GM12875 (cell line): ENCODE results near the gene NEDD9.

Source experiments
- H3K4me3 ChIP-seq: one replicate; pipeline ENCODE4 v1.5.1; 2011; ENCODE audit warnings: low read depth, low read length, control low read depth
- CTCF ChIP-seq: IDR thresholded peaks from 2 replicates; pipeline ENCODE4 v1.5.1; 2011; ENCODE audit warnings: low read depth, mild to moderate bottlenecking, control low read depth, inconsistent platforms, low read length, moderate library complexity, borderline replicate concordance; ENCODE audit not compliant: insufficient read depth

Gene NEDD9

GRCh38 chr6:11215773-11216172, 16.7 kb downstream of the NEDD9 start:
- no peak for TF ChIP-seq CTCF
- no peak overlapping the region for H3K4me3 ChIP-seq

- TF ChIP-seq CTCF = no peak
- no peak overlapping the region for H3K4me3 ChIP-seq
Measured at GRCh38 chr6:11214901-11215300, 17.6 kb downstream of the NEDD9 start.

GRCh38 chr6:11214084-11214833, 18.2 kb downstream of the NEDD9 start:
- no peak for TF ChIP-seq CTCF
- H3K4me3 ChIP-seq = no peak overlapping the region

GRCh38 chr6:11213422-11214021, 18.9 kb downstream of the NEDD9 start:
- no peak overlapping the region for H3K4me3 ChIP-seq
- TF ChIP-seq CTCF = no peak

GRCh38 chr6:11212664-11213063, 19.8 kb downstream of the NEDD9 start:
- no peak for TF ChIP-seq CTCF
- H3K4me3 ChIP-seq = no peak overlapping the region

GRCh38 chr6:11211254-11211653, 21.2 kb downstream of the NEDD9 start:
- no peak overlapping the region for H3K4me3 ChIP-seq
- TF ChIP-seq CTCF = no peak

- no peak overlapping the region for H3K4me3 ChIP-seq
- no peak for TF ChIP-seq CTCF
Measured at GRCh38 chr6:11210386-11211138, 21.9 kb downstream of the NEDD9 start.
